C4-2B (cell line): Measurements from ENCODE around the gene LTF.

Experiments used
- ZFX ChIP-seq: fragments of 450-650 bp; IDR thresholded peaks from 2 replicates; pipeline ENCODE4 v1.6.1; 2017
- TF ChIP-seq, protein P1 (sequence below): fragments of 450-650 bp; conservative IDR thresholded peaks from 2 replicates; pipeline ENCODE4 v1.5.1; 2017; ENCODE audit warnings: mild to moderate bottlenecking

DNA sequence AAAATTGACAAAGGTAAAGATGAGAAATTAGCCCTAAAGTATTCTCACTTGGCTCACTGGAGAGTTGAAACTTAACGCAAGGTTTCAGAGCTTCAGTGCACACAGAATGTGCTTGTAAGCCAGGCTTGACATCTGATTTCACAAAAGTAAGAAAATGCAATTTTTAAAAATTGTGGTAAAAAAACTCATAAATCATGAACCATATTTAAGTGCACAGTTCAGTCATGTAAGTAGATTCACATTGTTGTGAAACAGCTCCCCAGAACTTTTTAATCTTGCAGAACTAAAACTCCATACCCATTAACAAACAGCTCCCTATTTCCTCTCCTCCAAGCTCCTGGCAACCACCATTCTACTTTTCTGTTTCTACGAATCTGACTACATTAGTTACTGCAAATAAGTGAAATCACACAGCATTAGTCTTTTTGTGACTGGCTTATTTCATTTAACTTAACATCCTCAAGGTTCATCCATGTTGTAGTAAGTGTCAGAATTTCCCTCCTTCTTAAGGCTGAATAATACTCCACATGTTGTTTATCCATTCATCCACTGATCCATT is 47.6 kb upstream of the LTF start:
- TF ChIP-seq, protein P1, sequence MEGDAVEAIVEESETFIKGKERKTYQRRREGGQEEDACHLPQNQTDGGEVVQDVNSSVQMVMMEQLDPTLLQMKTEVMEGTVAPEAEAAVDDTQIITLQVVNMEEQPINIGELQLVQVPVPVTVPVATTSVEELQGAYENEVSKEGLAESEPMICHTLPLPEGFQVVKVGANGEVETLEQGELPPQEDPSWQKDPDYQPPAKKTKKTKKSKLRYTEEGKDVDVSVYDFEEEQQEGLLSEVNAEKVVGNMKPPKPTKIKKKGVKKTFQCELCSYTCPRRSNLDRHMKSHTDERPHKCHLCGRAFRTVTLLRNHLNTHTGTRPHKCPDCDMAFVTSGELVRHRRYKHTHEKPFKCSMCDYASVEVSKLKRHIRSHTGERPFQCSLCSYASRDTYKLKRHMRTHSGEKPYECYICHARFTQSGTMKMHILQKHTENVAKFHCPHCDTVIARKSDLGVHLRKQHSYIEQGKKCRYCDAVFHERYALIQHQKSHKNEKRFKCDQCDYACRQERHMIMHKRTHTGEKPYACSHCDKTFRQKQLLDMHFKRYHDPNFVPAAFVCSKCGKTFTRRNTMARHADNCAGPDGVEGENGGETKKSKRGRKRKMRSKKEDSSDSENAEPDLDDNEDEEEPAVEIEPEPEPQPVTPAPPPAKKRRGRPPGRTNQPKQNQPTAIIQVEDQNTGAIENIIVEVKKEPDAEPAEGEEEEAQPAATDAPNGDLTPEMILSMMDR, result no peak
- no peak for TF ChIP-seq ZFX
